WTC11 (cell line): ENCODE data around the gene ENTPD8. TPM values are rescaled to one million over a fixed set of nuclear protein-coding genes. Genes with fewer than 3 reads are reported as not detected.

Experiments
- ATAC-seq: fragments of 200-7000 bp; cut with Tn5 transposase; 2 replicates; pipeline ENCODE4 v1.10.0; 2021; ENCODE audit warnings: mild to moderate bottlenecking, moderate library complexity
- CTCF ChIA-PET: fragments of 300-600 bp; sonication (Branson Sonifier 250); formaldehyde crosslinking; loops from one replicate; lab custom pipeline; 2021; ENCODE audit warnings: antibody characterized with exemption; lab: Charles Lee
- POLR2A ChIA-PET: fragments of 350-600 bp; sonication (Branson Sonifier 250); formaldehyde crosslinking; loops from one replicate; lab custom pipeline; 2021; ENCODE audit warnings: antibody characterized with exemption; lab: Charles Lee
- DNase-seq: peaks from one replicate; pipeline ENCODE4 v3.0.0; 2021; ENCODE audit warnings: low spot score
- H3K27ac Mint-ChIP-seq: 2 replicates; pipeline ENCODE4 v1.8.0; 2021; ENCODE audit warnings: mixed read lengths
- H3K27me3 Mint-ChIP-seq: 2 replicates; pipeline ENCODE4 v1.8.0; 2021; ENCODE audit warnings: low read depth, mild to moderate bottlenecking, moderate library complexity, mixed read lengths
- H3K36me3 Mint-ChIP-seq: 2 replicates; pipeline ENCODE4 v1.8.0; 2021; ENCODE audit warnings: mixed read lengths
- H3K4me1 Mint-ChIP-seq: 2 replicates; pipeline ENCODE4 v1.8.0; 2022; ENCODE audit warnings: mixed read lengths
- H3K4me3 Mint-ChIP-seq: 2 replicates; pipeline ENCODE4 v1.8.0; 2021; ENCODE audit warnings: mild to moderate bottlenecking, moderate library complexity, mixed read lengths
- H3K9me3 Mint-ChIP-seq: 2 replicates; pipeline ENCODE4 v1.8.0; 2021; ENCODE audit warnings: mixed read lengths
- ATF2 ChIP-seq: sonication (generic); formaldehyde crosslinking; IDR thresholded peaks from 2 replicates; pipeline ENCODE4 v1.8.1; 2022; ENCODE audit warnings: low read depth, missing genetic modification reagents, borderline replicate concordance
- CBFB ChIP-seq: sonication (generic); formaldehyde crosslinking; IDR thresholded peaks from 2 replicates; pipeline ENCODE4 v1.8.1; 2022; ENCODE audit warnings: mild to moderate bottlenecking, low read depth, missing genetic modification reagents
- CDX4 ChIP-seq: fragments of 250-450 bp; sonication (Bioruptor Pico); IDR thresholded peaks from 2 replicates; pipeline ENCODE4 v1.9.0; 2021; ENCODE audit warnings: moderate library complexity, mild to moderate bottlenecking, inconsistent platforms, borderline replicate concordance
- CREM ChIP-seq: sonication (generic); formaldehyde crosslinking; IDR thresholded peaks from 2 replicates; pipeline ENCODE4 v1.8.1; 2022; ENCODE audit warnings: mild to moderate bottlenecking, missing genetic modification reagents, moderate library complexity
- GABPB1 ChIP-seq: sonication (generic); formaldehyde crosslinking; IDR thresholded peaks from 2 replicates; pipeline ENCODE4 v1.8.1; 2023; ENCODE audit warnings: mild to moderate bottlenecking, missing genetic modification reagents
- IRF2 ChIP-seq: sonication (generic); formaldehyde crosslinking; IDR thresholded peaks from 2 replicates; pipeline ENCODE4 v1.8.0; 2022; ENCODE audit warnings: low read depth, missing genetic modification reagents, borderline replicate concordance
- MYBL2 ChIP-seq: sonication (generic); formaldehyde crosslinking; IDR thresholded peaks from 2 replicates; pipeline ENCODE4 v1.8.1; 2023; ENCODE audit warnings: mild to moderate bottlenecking, moderate library complexity, missing genetic modification reagents
- TEAD1 ChIP-seq: sonication (generic); formaldehyde crosslinking; IDR thresholded peaks from 2 replicates; pipeline ENCODE4 v1.8.0; 2022; ENCODE audit warnings: mild to moderate bottlenecking, missing genetic modification reagents
- TEAD4 ChIP-seq: sonication (generic); formaldehyde crosslinking; IDR thresholded peaks from 2 replicates; pipeline ENCODE4 v1.8.0; 2022; ENCODE audit warnings: mild to moderate bottlenecking, missing genetic modification reagents
- USF2 ChIP-seq: sonication (generic); formaldehyde crosslinking; IDR thresholded peaks from 2 replicates; pipeline ENCODE4 v1.8.1; 2023; ENCODE audit warnings: mild to moderate bottlenecking, missing genetic modification reagents, moderate library complexity
- ZNF219 ChIP-seq: sonication (generic); formaldehyde crosslinking; IDR thresholded peaks from 2 replicates; pipeline ENCODE4 v1.8.0; 2023; ENCODE audit warnings: missing genetic modification reagents, mild to moderate bottlenecking, borderline replicate concordance
- ZNF263 ChIP-seq: sonication (generic); formaldehyde crosslinking; IDR thresholded peaks from 2 replicates; pipeline ENCODE4 v1.8.1; 2022; ENCODE audit warnings: low read depth, mild to moderate bottlenecking, moderate library complexity, missing genetic modification reagents
- ZNF281 ChIP-seq: sonication (generic); formaldehyde crosslinking; IDR thresholded peaks from 2 replicates; pipeline ENCODE4 v1.8.0; 2023; ENCODE audit warnings: mild to moderate bottlenecking, missing genetic modification reagents
- ZNF317 ChIP-seq: sonication (generic); formaldehyde crosslinking; IDR thresholded peaks from 2 replicates; pipeline ENCODE4 v1.8.1; 2023; ENCODE audit warnings: low read depth, mild to moderate bottlenecking, moderate library complexity, missing genetic modification reagents, borderline replicate concordance
- ZNF512 ChIP-seq: sonication (generic); formaldehyde crosslinking; IDR thresholded peaks from 2 replicates; pipeline ENCODE4 v1.8.1; 2022; ENCODE audit warnings: missing genetic modification reagents, borderline replicate concordance
- ZNF532 ChIP-seq: fragments of 250-450 bp; sonication (Bioruptor Pico); IDR thresholded peaks from 2 replicates; pipeline ENCODE4 v1.9.0; 2021; ENCODE audit warnings: mild to moderate bottlenecking, borderline replicate concordance
- total RNA-seq: library from RNA; stranded (reverse); gene quantifications from 3 replicates; pipeline ENCODE4 v1.2.3, GENCODE V29; 2021

ENTPD8 gene
- total RNA-seq, 1 experiment from 2014 or later, result 2.3 TPM

GRCh38 chr9:137403269-137403668 lies 37.9 kb downstream of the ENTPD8 start (continued):
- TF ChIP-seq CBFB (CRISPR knock-in tag), result no peak
- TF ChIP-seq GABPB1 (CRISPR knock-in tag), result no peak
- TF ChIP-seq CREM (CRISPR knock-in tag), result no peak
- TF ChIP-seq USF2 (CRISPR knock-in tag), result no peak
- TF ChIP-seq ZNF317 (CRISPR knock-in tag), result no peak
- TF ChIP-seq ZNF219 (CRISPR knock-in tag), result no peak
- TF ChIP-seq IRF2 (CRISPR knock-in tag), result no peak

- ChIA-PET CTCF (no interaction called here), POLR2A (no interaction called here)
- no peak overlapping the region for H3K4me3 Mint-ChIP-seq
Measured at GRCh38 chr9:137402746-137403145, 38.4 kb downstream of the ENTPD8 start.

More at GRCh38 chr9:137402746-137403145, 38.4 kb downstream of the ENTPD8 start:
- Mint-ChIP-seq H3K36me3 (peaks cover 15% of the 10 kb centered on the region), H3K4me1 (no peaks in the 10 kb centered on the region), H3K9me3 (peaks cover 10% of the 10 kb centered on the region), H3K27me3 (peaks cover 5% of the 10 kb centered on the region; the same call in 1 of the 2 replicates), H3K27ac (no peak overlapping the region)
- DNase-seq (no peak), ATAC-seq (no peak)
- TF ChIP-seq CDX4, result no peak
- TF ChIP-seq ZNF263 (CRISPR knock-in tag), result no peak
- no peak for TF ChIP-seq ATF2 (CRISPR knock-in tag)
- no peak for TF ChIP-seq TEAD1
- no peak for TF ChIP-seq MYBL2
- TF ChIP-seq ZNF532 (CRISPR knock-in tag), result no peak
- no peak for TF ChIP-seq ZNF512 (CRISPR knock-in tag)
- no peak for TF ChIP-seq TEAD4 (CRISPR knock-in tag)
- TF ChIP-seq ZNF281 (CRISPR knock-in tag), result no peak
